ENCODE data around the gene HIPK4.
"Not testable (repeated sequence)": the region's sequence is repeated elsewhere in the genome, so short reads cannot be mapped to it uniquely, and the experiment has no call there.

Gene HIPK4, protein sequence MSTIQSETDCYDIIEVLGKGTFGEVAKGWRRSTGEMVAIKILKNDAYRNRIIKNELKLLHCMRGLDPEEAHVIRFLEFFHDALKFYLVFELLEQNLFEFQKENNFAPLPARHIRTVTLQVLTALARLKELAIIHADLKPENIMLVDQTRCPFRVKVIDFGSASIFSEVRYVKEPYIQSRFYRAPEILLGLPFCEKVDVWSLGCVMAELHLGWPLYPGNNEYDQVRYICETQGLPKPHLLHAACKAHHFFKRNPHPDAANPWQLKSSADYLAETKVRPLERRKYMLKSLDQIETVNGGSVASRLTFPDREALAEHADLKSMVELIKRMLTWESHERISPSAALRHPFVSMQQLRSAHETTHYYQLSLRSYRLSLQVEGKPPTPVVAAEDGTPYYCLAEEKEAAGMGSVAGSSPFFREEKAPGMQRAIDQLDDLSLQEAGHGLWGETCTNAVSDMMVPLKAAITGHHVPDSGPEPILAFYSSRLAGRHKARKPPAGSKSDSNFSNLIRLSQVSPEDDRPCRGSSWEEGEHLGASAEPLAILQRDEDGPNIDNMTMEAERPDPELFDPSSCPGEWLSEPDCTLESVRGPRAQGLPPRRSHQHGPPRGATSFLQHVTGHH

GRCh38 chr19:40390084-40390742, at the start of gene HIPK4:
TSS of gene HIPK4 (minus strand) at chr19:40390181. CDS start at chr19:40389902, 279 bp downstream.
- no peak for DNase-seq (ENCODE audit: low read depth, low spot score)

DNA sequence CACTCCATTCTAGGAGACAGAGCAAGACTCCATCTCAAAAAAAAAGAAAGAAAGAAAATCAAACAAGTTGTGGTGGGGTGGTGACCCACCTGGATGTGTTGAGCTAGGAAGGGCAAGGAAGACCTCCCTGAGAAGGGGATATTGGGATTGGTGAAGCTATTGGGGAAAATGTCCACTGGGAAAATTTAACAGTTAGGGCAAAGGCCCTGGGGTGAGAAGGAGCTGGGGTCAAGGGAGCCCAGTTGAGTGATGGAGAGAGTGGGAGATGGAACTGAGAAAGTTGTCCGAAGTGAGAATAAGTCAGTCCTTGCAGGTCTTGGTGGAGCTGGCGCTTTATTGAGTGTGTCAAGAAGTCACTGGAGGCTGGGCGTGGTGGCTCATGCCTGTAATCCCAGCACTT, 48.3 kb upstream of the HIPK4 start:
- DNase-seq (ENCODE audit: low read depth, low spot score): no peak

GRCh38 chr19:40433391-40434216, 43.6 kb upstream of the HIPK4 start:
- DNase-seq (ENCODE audit: low read depth, low spot score): no peak

GRCh38 chr19:40432760-40433159, 42.8 kb upstream of the HIPK4 start:
- DNase-seq (ENCODE audit: low read depth, low spot score): not testable (repeated sequence)

DNA sequence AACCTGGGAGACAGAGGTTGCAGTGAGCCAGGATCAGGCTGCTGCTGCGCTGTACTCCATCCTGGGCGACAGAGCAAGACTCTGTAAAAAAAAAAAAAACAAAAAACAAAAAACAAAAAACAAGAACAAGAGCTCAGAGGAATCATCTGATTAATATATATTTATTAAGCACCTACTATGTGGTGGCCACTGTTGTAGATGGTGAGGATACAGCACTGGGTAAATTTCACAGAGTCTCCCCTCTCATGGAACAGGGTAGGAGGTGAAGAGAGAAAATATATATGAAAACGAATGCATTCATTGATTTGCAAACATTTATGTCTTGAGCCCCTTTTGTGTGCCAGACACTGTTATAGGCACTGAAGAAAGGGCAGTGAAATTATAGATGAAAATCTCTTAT, 41.7 kb upstream of the HIPK4 start:
- no peak for DNase-seq (ENCODE audit: low read depth, low spot score)

DNA sequence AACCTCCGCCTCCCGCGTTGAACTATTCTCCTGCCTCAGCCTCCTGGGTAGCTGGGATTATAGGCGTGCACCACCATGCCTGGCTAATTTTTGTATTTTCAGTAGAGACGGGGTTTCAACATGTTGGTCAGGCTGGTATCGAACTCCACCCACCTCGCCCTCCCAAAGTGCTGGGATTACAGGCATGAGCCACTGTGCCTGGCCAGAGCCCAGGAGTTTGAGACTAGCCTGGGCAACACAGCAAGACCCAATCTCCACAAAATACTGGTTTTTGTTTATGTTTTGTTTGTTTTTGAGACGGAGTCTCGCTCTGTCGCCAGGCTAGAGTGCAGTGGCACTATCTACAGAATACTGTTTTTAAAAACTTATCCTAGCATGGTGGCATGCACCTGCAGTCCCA, 40.3 kb upstream of the HIPK4 start:
- DNase-seq (ENCODE audit: low read depth, low spot score): not testable (repeated sequence)

DNA sequence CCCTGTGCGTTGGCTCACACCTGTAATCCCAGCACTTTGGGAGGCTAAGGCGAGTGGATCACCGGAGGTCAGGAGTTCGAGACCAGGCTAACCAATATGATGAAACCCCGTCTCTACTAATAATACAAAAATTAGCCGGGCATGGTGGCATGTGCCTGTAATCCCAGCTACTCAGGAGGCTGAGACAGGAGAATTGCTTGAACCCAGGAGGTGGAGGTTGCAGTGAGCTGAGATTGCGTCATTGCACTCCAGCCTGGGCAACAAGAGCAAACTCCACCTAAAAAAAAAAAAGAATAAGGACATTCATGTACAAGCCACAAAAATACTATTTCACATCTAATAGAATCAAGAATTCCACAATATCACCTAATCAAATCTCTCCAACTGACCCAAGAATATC, 38.2 kb upstream of the HIPK4 start:
- DNase-seq (ENCODE audit: low read depth, low spot score): not testable (repeated sequence)

GRCh38 chr19:40425450-40426287, 35.7 kb upstream of the HIPK4 start, which contains the start of gene SERTAD1:
TSS of gene SERTAD1 (minus strand) at chr19:40425992. CDS start at chr19:40423546, 2,446 bp downstream.
- peak; percentile 100 for DNase-seq (ENCODE audit: low read depth, low spot score)

- no peak for DNase-seq (ENCODE audit: low read depth, low spot score)
These were observed 34.9 kb upstream of the HIPK4 start for GRCh38 chr19:40424637-40425449.

DNA sequence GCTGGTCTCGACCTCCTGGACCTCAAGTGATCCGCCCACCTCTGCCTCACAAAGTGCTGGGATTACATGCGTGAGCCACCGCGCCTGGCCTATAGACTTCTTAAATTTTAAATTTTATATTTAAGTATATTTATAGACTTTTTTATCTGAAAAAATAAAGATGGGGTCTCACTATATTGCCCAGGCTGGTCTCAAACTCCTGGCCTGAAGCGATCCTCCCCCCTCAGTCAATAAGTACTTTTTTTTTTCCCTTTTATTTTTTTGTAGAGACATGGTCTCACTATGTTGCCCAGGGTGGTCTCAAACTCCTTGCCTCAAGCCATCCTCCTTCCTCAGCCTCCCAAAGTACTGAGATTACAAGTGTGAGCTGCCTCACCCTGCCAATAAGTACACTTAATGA, 34.0 kb upstream of the HIPK4 start:
- no peak for DNase-seq (ENCODE audit: low read depth, low spot score)

DNA sequence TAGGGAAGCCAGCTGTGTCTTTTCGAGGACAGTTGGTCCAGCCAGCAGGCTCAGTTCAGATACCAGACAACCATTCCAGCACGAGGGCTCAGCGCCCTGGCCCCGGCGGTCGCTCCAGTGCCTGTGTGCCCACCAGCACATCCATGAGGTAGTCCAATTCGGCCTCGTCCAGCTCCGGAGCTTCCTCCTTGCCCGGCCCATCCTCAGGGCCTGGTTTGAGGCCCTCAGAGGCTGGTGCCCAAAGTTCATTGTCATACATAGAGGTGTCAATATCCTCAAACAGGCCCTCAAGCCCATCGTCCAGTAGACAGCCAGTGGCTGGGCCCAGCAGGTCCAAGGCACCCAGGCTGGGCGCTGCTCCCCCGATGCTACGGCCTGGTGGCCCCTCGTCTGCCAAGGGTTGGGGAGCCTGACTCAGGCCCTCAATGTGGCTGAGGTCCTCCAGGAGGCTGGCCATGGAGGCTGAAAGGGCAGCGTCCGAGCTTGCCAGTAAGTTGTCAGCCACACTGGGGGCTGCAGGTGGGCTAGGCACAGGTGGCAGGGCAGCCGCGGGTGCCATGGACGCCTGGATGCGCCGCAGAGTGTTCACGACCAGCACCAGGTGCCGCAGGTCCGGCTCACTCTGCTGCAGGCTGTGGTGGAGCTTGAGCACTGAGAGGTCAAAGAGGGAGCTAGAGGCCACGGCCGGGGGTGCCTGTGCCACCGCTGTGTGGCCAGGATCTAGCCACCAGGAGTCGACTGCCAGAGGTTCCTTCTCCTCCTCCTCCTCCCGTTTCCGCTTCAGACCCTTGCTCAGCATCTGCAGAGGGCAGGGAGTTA, 33.0 kb upstream of the HIPK4 start:
- no peak for DNase-seq (ENCODE audit: low read depth, low spot score)

GRCh38 chr19:40421993-40422747, 32.2 kb upstream of the HIPK4 start:
- DNase-seq (ENCODE audit: low read depth, low spot score): no peak

DNA sequence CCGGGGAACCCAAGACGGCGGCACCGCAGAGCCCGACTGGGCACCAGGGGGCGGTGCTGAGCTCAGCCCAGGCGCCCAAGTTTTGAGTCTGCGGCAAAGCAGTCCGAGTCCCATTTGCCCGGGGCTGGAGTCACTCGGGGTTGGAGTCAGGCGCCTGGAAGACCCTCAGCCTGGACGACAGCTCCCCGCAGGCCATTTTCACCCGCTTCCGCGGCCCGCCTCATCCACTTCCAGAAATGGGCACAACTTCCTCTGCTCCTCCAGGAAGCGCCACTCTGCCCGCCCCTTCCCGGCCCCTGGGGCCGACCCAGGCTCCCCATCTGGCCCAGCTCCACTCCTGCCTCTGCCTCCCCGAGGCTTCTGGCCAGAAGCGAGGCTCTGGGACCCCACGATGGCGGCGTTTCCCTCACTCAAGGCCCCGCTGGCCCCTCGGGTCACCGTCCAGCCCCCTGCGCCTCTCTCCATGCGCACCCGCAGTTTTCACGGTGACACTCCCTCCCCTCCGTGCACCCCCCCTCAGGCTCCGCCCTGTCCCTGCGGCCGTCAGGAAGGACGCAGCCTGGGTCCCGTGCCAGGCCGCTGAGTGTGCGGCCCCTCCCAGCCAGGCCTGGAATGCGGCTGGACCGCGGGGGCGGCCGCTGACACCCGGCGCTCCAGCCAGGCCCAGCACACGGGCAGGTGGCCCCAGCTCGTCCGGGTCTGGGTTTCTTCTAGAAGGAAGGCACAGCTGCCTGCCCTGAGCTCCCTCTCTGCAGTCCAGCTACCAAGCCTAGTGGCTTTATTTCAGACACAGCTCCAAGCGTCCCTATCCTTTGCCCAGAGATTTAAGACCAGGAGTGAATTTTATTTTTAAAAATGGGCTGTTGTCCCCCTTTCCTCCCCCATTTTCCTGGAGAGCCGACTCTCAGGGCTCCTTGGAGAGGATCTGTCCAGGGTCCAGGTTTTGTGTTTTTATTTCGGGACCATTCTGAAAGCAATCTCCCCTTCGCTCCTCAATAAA, 31.1 kb upstream of the HIPK4 start:
- DNase-seq (ENCODE audit: low read depth, low spot score): no peak

DNA sequence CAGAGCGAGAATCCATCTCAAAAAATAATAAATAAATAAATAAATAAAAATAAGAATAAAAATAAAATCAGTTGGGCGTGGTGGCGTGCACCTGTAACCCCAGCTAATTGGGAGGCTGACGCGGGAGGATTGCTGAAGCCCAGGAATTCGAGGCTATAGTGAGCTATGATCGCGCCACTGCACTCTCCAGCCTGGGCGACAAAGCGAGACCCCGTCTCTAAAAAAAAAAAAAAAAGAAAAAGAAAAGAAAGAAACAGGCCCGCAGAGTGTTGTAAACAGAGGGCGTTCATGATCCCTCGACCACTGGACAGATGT, 30.4 kb upstream of the HIPK4 start:
- DNase-seq (ENCODE audit: low read depth, low spot score): no peak

GRCh38 chr19:40419780-40420179, 29.8 kb upstream of the HIPK4 start:
- DNase-seq (ENCODE audit: low read depth, low spot score): no peak

GRCh38 chr19:40419066-40419612, 29.2 kb upstream of the HIPK4 start:
- no peak for DNase-seq (ENCODE audit: low read depth, low spot score)

GRCh38 chr19:40418040-40418439, 28.1 kb upstream of the HIPK4 start:
- no peak for DNase-seq (ENCODE audit: low read depth, low spot score)
